Right forelimb (tissue), 1 donor: Measurements from ENCODE around the gene PPP1R10.
A peak's percentile ranks its signal among the peaks of the same experiment; 100 is the strongest.

Source experiments
- DNase-seq: peaks from one replicate; pipeline ENCODE4 v3.0.0-alpha.2; 2018

The PPP1R10 gene

GRCh38 chr6:30618270-30618797 is 1.3 kb upstream of the PPP1R10 start:
- DNase-seq: peak; percentile 21

GRCh38 chr6:30617565-30618269 is 674 bp upstream of the PPP1R10 start, which contains the start of gene MRPS18B:
Gene MRPS18B (plus strand): TSS chr6:30617840. CDS start chr6:30617866, 26 bp downstream.
- peak; percentile 97 for DNase-seq

- peak; percentile 63 for DNase-seq
These were observed 859 bp downstream of the PPP1R10 start for GRCh38 chr6:30615958-30616810.

- peak; percentile 78 for DNase-seq
These were observed 1.7 kb downstream of the PPP1R10 start for GRCh38 chr6:30615219-30615957.

- DNase-seq: peak; percentile 85
These were observed 2.2 kb downstream of the PPP1R10 start for GRCh38 chr6:30614843-30615218.

- DNase-seq: no peak
These were observed 2.8 kb downstream of the PPP1R10 start for GRCh38 chr6:30614044-30614842.

GRCh38 chr6:30613251-30614043 is 3.6 kb downstream of the PPP1R10 start:
- no peak for DNase-seq

GRCh38 chr6:30612687-30613248 is 4.3 kb downstream of the PPP1R10 start:
- no peak for DNase-seq

- DNase-seq: no peak
These were observed 4.8 kb downstream of the PPP1R10 start for GRCh38 chr6:30612213-30612612.

- DNase-seq: no peak
These were observed 5.2 kb downstream of the PPP1R10 start for GRCh38 chr6:30611856-30612194.

GRCh38 chr6:30611150-30611855 is 5.7 kb downstream of the PPP1R10 start:
- no peak for DNase-seq

GRCh38 chr6:30610065-30610464 is 7.0 kb downstream of the PPP1R10 start:
- no peak for DNase-seq

GRCh38 chr6:30603961-30604360 is 13.1 kb downstream of the PPP1R10 start:
- DNase-seq: no peak

- no peak for DNase-seq
These were observed 15.0 kb downstream of the PPP1R10 start for GRCh38 chr6:30601815-30602641.

GRCh38 chr6:30601436-30601814 is 15.6 kb downstream of the PPP1R10 start:
- DNase-seq: no peak

- DNase-seq: no peak
These were observed 16.5 kb downstream of the PPP1R10 start for GRCh38 chr6:30600451-30600961.

- no peak for DNase-seq
These were observed 17.3 kb downstream of the PPP1R10 start for GRCh38 chr6:30599625-30600324.

- no peak for DNase-seq
These were observed 18.0 kb downstream of the PPP1R10 start for GRCh38 chr6:30598912-30599624.
